Mammary epithelial cell (primary cell): Measurements from ENCODE around the gene NFX1.

Source experiments
- EZH2 ChIP-seq: IDR thresholded peaks from 2 replicates; pipeline ENCODE4 v1.6.1; 2012; ENCODE audit warnings: low read length, inconsistent platforms, borderline replicate concordance
- TF ChIP-seq, protein P1 (sequence below), 2 donors: IDR thresholded peaks in 1 of 2; conservative IDR thresholded peaks in 1 of 2; 2 replicates each; pipeline ENCODE4 v1.5.1; 2011 to 2012; ENCODE audit warnings: inconsistent platforms in 2 of 2, low read length in 2 of 2, mild to moderate bottlenecking in 2 of 2, control low read depth in 1 of 2, low read depth in 1 of 2; ENCODE audit not compliant: insufficient read depth in 1 of 2; ENCODE audit errors: extremely low read depth in 1 of 2

DNA sequence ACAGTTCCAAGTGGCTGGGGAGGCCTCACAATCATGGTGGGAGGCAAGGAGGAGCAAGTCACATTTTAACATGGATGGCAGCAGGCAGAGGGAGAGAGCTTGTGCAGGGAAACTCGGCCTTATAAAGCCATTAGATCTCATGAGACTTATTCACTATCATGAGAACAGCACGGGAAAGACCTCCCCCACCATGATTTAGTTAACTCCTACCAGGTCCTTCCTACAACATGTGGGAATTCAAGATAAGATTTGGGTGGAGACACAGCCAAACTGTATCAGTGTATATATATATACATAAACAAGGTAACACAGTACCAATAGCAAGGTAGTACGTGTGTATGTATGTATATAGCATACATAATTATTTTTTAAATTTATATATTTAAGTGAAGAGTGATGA lies 50.9 kb downstream of the NFX1 start:
- TF ChIP-seq, protein P1, sequence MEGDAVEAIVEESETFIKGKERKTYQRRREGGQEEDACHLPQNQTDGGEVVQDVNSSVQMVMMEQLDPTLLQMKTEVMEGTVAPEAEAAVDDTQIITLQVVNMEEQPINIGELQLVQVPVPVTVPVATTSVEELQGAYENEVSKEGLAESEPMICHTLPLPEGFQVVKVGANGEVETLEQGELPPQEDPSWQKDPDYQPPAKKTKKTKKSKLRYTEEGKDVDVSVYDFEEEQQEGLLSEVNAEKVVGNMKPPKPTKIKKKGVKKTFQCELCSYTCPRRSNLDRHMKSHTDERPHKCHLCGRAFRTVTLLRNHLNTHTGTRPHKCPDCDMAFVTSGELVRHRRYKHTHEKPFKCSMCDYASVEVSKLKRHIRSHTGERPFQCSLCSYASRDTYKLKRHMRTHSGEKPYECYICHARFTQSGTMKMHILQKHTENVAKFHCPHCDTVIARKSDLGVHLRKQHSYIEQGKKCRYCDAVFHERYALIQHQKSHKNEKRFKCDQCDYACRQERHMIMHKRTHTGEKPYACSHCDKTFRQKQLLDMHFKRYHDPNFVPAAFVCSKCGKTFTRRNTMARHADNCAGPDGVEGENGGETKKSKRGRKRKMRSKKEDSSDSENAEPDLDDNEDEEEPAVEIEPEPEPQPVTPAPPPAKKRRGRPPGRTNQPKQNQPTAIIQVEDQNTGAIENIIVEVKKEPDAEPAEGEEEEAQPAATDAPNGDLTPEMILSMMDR (conservative IDR thresholded peaks at IDR 0.05 in 1 of 2, IDR thresholded peaks at IDR 0.05 in 1 of 2; ENCODE audit: extremely low read depth in 1 of 2, insufficient read depth in 1 of 2, low read depth in 1 of 2, low read length in 2 of 2), result no peak
- TF ChIP-seq EZH2, result no peak
